Activated CD4-positive, alpha-beta T cell treated with anti-CD3 and anti-CD28 coated beads, Interleukin-2, amount 10 ng/mL, durations not matched to agents 7 days and 5 days (primary cell): ENCODE data around the gene OR4Q2. TPM values are rescaled to one million over a fixed set of nuclear protein-coding genes. Genes with fewer than 3 reads are reported as not detected.

ENCODE experiments used
- total RNA-seq, 2 experiments: library from RNA; stranded (reverse); gene quantifications; one replicate each; pipeline ENCODE4 v1.2.3, GENCODE V29; 2021

OR4Q2 gene
- total RNA-seq, 2 experiments from 2014 or later, result not detected

Other genes starting within 250 kb of the OR4Q2 start
- gene OR4M1, start 228.7 kb upstream of the OR4Q2 start, total RNA-seq, result not detected
- not detected for gene OR4N2, start 198.4 kb upstream of the OR4Q2 start, total RNA-seq
- not detected for gene OR4K2, start 127.0 kb upstream of the OR4Q2 start, total RNA-seq
- gene OR4K5, start 81.6 kb upstream of the OR4Q2 start, total RNA-seq, result not detected
- gene OR4K1, start 71.2 kb upstream of the OR4Q2 start, total RNA-seq, result not detected
- not detected for gene OR4K15, start 26.6 kb upstream of the OR4Q2 start, total RNA-seq
- gene OR4K14, start 17.1 kb downstream of the OR4Q2 start, total RNA-seq, result not detected
- gene OR4K13, start 33.9 kb downstream of the OR4Q2 start, total RNA-seq, result not detected
- gene OR4L1, start 57.9 kb downstream of the OR4Q2 start, total RNA-seq, result not detected
- gene OR4K17, start 108.6 kb downstream of the OR4Q2 start, total RNA-seq, result not detected
- gene OR4N5, start 136.7 kb downstream of the OR4Q2 start, total RNA-seq, result not detected
- not detected for gene OR11G2, start 188.7 kb downstream of the OR4Q2 start, total RNA-seq
- gene OR11H6, start 221.5 kb downstream of the OR4Q2 start, total RNA-seq, result not detected
- gene OR11H7, start 226.8 kb downstream of the OR4Q2 start, total RNA-seq, result not detected
- gene OR11H4, start 237.1 kb downstream of the OR4Q2 start, total RNA-seq, result not detected